Frontal cortex (tissue), 4 donors: ENCODE results near the gene KHDRBS1. TPM values are rescaled to one million over a fixed set of nuclear protein-coding genes. Genes with fewer than 3 reads are reported as not detected.
"Not testable (repeated sequence)": the region's sequence is repeated elsewhere in the genome, so short reads cannot be mapped to it uniquely, and the experiment has no call there.

Experiments used
- DNase-seq, 2 donors: peaks; one replicate each; pipeline ENCODE4 v3.0.0; 2012; ENCODE audit warnings: low spot score in 2 of 2
- FAIRE-seq: peaks from 2 replicates; lab custom pipeline; 2012; peaks lifted over from hg19 to GRCh38; lab: Jason Lieb, UNC
- total RNA-seq: library from RNA; depleted of rRNA; stranded (reverse); fragments of >200 nt; gene quantifications from one replicate; pipeline ENCODE4 v1.2.3, GENCODE V29; 2014
- donor health status: control.
- donor health status: control.
- donor health status: control.

Gene KHDRBS1
- total RNA-seq, 1 donor from 2014 or later, result 105 TPM

- no peak for DNase-seq
- FAIRE-seq, result no peak
Measured at GRCh38 chr1:32055416-32055815, 41.7 kb downstream of the KHDRBS1 start.

GRCh38 chr1:32056598-32056997, 42.9 kb downstream of the KHDRBS1 start:
- no peak for DNase-seq
- FAIRE-seq, result no peak

GRCh38 chr1:32060914-32061313, 47.2 kb downstream of the KHDRBS1 start:
- FAIRE-seq (no peak), DNase-seq (no peak)

- FAIRE-seq, result no peak
- no peak for DNase-seq
Measured at GRCh38 chr1:32062867-32063230, 49.2 kb downstream of the KHDRBS1 start.

GRCh38 chr1:32063261-32063681, 49.6 kb downstream of the KHDRBS1 start:
- FAIRE-seq, result no peak

GRCh38 chr1:32065613-32066488, 52.2 kb downstream of the KHDRBS1 start:
- DNase-seq, FAIRE-seq: not testable (repeated sequence)

More at GRCh38 chr1:32063261-32063681, 49.6 kb downstream of the KHDRBS1 start:
- DNase-seq, result peak in 1 of 2 donors; percentile 62

GRCh38 chr1:32066489-32066873, 52.8 kb downstream of the KHDRBS1 start:
- DNase-seq, result peak in 1 of 2 donors; percentile 45
- no peak for FAIRE-seq

- DNase-seq, result no peak
- no peak for FAIRE-seq
Measured at GRCh38 chr1:32068957-32069588, 55.4 kb downstream of the KHDRBS1 start.

GRCh38 chr1:32071758-32072621, 58.3 kb downstream of the KHDRBS1 start:
- DNase-seq, result no peak
- no peak for FAIRE-seq

GRCh38 chr1:32072622-32073298, 59.1 kb downstream of the KHDRBS1 start, which contains the start of gene TMEM39B:
Gene TMEM39B (plus strand): TSS chr1:32072939. CDS start chr1:32073048, 109 bp downstream.
- DNase-seq (peak; percentile 87 to 93), FAIRE-seq (no peak)

- DNase-seq, result no peak
- FAIRE-seq, result no peak
Measured at GRCh38 chr1:32073299-32074229, 59.9 kb downstream of the KHDRBS1 start.

- FAIRE-seq (no peak), DNase-seq (no peak)
Measured at GRCh38 chr1:32074841-32075240, 61.2 kb downstream of the KHDRBS1 start.

- FAIRE-seq (no peak), DNase-seq (no peak)
Measured at GRCh38 chr1:32077451-32077850, 63.8 kb downstream of the KHDRBS1 start.

GRCh38 chr1:32082022-32082421, 68.4 kb downstream of the KHDRBS1 start:
- DNase-seq, result no peak
- FAIRE-seq, result no peak

GRCh38 chr1:32086381-32086780, 72.7 kb downstream of the KHDRBS1 start:
- DNase-seq, FAIRE-seq: not testable (repeated sequence)

- no peak for FAIRE-seq
- no peak for DNase-seq
Measured at GRCh38 chr1:32091176-32091575, 77.5 kb downstream of the KHDRBS1 start.

- DNase-seq (no peak), FAIRE-seq (no peak)
Measured at GRCh38 chr1:32091591-32091990, 77.9 kb downstream of the KHDRBS1 start.
